ENCODE measurements around the gene RPL36AL. TPM values are rescaled to one million over a fixed set of nuclear protein-coding genes. Genes with fewer than 3 reads are reported as not detected.
"Not testable (repeated sequence)": the region's sequence is repeated elsewhere in the genome, so short reads cannot be mapped to it uniquely, and the experiment has no call there.

Gene RPL36AL
- polyA plus RNA-seq: 504 TPM

DNA sequence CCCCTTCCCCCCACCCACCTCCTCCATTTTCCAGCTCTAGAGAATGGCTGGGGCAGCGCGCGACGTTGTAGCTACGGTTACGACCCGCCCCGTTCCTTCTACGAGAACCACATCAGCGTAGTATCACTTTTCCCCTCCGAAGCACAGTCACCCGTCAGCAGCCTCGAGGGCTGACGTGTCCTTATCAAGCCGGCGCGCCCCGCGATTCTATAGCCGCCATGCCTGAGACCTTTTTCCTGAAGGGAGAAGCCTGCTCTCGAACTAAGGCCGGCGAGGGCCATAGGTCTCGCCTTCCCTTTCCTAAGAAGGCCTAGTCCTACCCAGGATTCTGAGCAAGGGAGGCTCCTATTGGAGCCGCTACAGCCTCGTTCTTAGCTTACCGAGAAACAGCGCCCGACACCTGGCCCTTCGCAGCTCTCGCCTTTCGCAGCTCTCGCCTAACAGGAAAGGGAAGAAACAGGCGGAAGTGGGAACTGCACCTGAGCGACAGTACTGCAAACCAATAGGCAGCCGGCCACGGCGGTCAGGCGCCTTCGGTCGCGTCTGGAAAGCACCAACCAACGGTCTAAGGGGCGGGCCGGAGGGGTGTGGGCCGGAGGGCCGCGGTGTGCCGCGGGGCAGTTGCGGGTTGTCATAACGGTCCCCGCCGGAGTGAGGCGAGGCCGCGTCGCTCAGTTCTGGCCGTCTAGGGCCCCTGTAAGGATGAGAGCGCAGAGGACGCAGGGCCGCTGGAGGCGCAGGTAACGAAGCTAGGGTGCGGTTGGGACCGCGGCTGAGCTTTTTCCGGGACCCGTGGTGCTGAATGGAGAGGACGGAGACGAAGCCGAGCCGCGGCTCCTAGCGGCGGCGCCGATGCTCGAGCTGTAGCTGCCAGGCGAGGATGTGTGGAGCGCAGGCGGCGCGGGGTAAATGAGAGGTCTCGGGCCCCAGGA is at the start of gene RPL36AL, which contains the start of gene MGAT2:
Gene RPL36AL (minus strand): TSS at position 445 of the 932 bp plus-strand sequence. CDS start 1,522 bp downstream, outside the sequence.
Gene MGAT2 (plus strand): TSS at position 618 of the 932 bp plus-strand sequence. CDS start 470 bp downstream, outside the sequence.
- Mint-ChIP-seq H3K4me1 (peaks cover 42 to 49% (median 46%) of the 10 kb centered on the region in 3 donors), H3K4me3 (peak within 1 kb of the TSS; percentile 98 to 100 (median 99)), H3K36me3 (peaks cover 3% of the 10 kb centered on the region), H3K9me3 (no peaks in the 10 kb centered on the region), H3K27ac (peak within 1 kb of the TSS; percentile 99 to 100 (median 99)), H3K27me3 (no peaks in the 10 kb centered on the region)

DNA sequence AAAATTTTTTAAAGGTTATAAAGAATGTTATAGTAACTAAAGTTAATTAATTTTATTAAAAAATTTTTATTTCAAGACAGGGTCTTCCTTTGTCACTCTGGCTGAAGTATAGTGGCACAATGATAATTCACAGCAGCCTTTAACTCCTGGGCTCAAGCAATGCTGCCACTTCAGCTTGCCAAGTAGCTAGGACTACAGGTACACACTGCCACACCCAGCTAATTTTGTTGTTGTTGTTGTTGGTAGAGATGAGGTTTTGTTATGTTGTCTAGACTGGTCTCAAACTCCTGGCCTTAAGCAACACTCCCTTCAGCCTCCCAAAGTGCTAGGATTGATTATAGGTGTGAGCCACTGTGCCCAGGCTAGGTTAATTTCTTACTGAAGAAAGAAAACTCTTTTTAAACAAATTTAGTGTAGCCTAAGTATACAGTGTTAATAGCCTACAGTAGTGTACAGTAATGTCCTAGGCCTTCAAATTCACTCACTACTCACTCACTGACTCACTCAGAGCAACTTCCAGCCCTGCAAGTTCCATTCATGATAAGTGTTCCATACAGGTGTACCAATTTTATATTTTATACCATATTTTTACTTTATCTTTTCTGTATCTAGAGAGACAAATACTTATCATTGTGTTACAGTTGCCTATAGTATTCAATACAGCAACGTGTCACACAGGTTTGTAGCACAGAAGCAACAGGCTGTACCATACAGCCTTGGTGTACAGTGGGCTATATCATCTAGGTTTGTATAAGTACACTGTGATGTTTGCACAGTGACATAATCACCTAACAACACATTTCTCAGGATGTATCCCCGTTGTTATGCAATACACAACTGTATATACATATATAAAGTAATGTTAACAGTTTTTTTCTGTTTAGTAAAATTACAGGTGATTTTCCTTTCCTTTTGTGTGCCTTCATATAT is 39.4 kb upstream of the RPL36AL start:
- no peak overlapping the region for H3K27ac Mint-ChIP-seq
- H3K4me3 Mint-ChIP-seq: no peak overlapping the region
- no peaks in the 10 kb centered on the region for H3K9me3 Mint-ChIP-seq

DNA sequence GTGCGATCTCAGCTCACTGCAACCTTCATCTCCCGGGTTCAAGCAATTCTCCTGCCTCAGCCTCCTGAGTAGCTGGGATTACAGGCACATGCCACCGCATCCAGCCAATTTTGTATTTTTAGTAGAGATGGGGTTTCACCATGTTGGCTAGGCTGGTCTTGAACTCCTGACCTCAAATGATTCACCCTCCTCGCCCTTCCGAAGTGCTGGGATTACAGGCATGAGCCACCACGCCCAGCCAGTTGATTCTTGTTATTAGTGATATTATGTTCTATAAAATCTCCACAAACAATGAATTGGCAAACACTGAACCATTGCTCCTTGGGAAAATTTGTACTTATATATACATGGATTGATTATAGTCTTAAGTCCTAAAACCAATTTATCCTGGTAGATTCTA is 37.1 kb upstream of the RPL36AL start:
- H3K4me3 Mint-ChIP-seq, H3K27me3 Mint-ChIP-seq, H3K9me3 Mint-ChIP-seq, H3K36me3 Mint-ChIP-seq, H3K4me1 Mint-ChIP-seq: not testable (repeated sequence)
- H3K27ac Mint-ChIP-seq: peak overlapping the region in 1 of 3 donors; percentile 35

More for the DNA sequence above, 39.4 kb upstream of the RPL36AL start:
- Mint-ChIP-seq H3K4me1 (no peaks in the 10 kb centered on the region), H3K36me3 (peaks cover 5% of the 10 kb centered on the region), H3K27me3 (no peaks in the 10 kb centered on the region)

DNA sequence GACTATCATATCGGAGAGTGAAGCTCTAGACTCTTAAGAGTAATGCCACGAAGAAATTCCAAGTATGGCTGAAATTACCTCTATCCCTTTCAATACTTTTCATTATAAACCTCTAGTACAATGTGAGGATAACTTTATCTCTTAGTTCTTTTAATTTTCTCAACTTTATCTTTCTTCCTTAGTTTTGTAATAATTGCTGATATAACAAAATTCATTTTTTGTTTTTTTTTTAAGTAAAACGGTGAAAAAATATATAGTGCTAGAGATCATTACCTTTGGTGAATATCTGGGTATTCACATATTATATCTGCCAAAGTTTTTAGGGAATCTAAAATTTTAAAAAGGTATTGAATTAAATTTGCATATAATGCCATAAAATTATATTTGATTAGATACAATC is 34.1 kb upstream of the RPL36AL start:
- Mint-ChIP-seq H3K9me3 (no peaks in the 10 kb centered on the region), H3K27ac (no peak overlapping the region), H3K4me1 (peaks cover 2 to 5% (median 4%) of the 10 kb centered on the region in 3 donors), H3K36me3 (no peaks in the 10 kb centered on the region), H3K27me3 (no peaks in the 10 kb centered on the region), H3K4me3 (no peak overlapping the region)

DNA sequence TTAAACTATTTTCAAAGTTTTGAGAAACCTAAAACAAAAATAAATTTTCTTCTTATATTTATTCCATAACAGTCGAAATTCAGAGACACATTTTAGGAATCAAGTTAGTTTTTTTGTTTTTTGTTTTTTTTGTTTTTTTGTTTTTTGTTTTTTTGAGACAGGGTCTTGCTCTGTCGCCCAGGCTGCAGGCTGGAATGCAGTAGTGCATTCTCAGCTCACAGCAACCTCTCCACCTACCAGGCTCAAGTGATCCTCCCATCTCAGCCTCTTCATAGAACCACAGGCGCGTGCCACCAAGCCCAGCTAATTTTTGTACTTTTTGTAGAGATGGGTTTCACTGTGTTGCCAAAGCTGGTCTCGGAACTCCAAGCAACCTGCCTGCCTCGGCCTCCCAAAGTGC is 33.1 kb upstream of the RPL36AL start:
- no peak overlapping the region for H3K4me3 Mint-ChIP-seq
- no peaks in the 10 kb centered on the region for H3K27me3 Mint-ChIP-seq
- no peaks in the 10 kb centered on the region for H3K9me3 Mint-ChIP-seq
- H3K36me3 Mint-ChIP-seq: no peaks in the 10 kb centered on the region
- H3K4me1 Mint-ChIP-seq: peaks cover 2 to 5% (median 4%) of the 10 kb centered on the region in 3 donors
- H3K27ac Mint-ChIP-seq: no peak overlapping the region

DNA sequence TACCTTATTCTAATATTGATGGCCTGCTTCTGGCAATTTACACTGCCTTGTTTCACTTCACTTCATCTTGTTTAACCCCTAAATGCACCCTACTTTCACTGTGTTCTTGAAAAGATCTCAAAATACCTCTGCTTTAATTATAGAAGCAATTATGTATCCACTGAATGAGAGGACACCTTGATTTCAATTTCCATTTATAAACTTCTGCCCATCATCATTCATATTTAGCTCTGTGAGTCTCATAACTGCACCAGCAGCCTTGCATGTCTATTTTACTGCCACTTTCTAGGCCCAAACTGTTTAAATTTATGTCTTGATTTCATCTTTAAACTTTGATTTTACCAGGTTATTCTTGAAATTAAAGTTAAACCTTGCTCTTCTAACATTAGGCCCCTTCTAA is 21.7 kb upstream of the RPL36AL start:
- Mint-ChIP-seq H3K36me3 (no peaks in the 10 kb centered on the region), H3K27ac (peak overlapping the region; percentile 1 to 74 (median 48)), H3K4me1 (peaks cover 32 to 51% (median 32%) of the 10 kb centered on the region in 3 donors), H3K9me3 (no peaks in the 10 kb centered on the region), H3K27me3 (no peaks in the 10 kb centered on the region), H3K4me3 (peak overlapping the region in 2 of 4 donors; percentile 50 to 75)

DNA sequence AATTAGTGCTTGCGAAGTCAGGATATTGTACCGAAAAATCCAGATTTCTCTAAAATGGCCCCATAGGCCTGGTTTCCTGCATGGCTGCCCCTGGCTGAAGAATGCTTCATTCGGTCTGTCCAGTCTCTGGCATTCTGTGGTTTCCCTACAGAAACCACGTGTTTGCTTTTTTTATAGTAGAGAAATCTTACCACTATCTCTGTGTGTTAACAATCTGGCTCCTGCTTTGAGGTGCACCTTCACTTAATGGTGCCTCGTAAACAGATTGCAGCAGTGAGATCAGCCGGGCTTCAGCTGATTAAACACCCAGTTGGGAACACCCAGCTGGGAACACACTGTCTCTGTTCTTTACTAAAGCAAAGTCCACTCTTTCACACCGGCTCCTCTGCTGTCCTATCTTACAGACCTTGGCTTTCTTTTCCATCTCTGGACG is 21.3 kb upstream of the RPL36AL start:
- peak overlapping the region; percentile 1 to 74 (median 48) for H3K27ac Mint-ChIP-seq
- peaks cover 35 to 50% (median 36%) of the 10 kb centered on the region in 3 donors for H3K4me1 Mint-ChIP-seq
- no peaks in the 10 kb centered on the region for H3K9me3 Mint-ChIP-seq
- peak overlapping the region in 2 of 4 donors; percentile 50 to 75 for H3K4me3 Mint-ChIP-seq
- H3K36me3 Mint-ChIP-seq: no peaks in the 10 kb centered on the region
- H3K27me3 Mint-ChIP-seq: no peaks in the 10 kb centered on the region

DNA sequence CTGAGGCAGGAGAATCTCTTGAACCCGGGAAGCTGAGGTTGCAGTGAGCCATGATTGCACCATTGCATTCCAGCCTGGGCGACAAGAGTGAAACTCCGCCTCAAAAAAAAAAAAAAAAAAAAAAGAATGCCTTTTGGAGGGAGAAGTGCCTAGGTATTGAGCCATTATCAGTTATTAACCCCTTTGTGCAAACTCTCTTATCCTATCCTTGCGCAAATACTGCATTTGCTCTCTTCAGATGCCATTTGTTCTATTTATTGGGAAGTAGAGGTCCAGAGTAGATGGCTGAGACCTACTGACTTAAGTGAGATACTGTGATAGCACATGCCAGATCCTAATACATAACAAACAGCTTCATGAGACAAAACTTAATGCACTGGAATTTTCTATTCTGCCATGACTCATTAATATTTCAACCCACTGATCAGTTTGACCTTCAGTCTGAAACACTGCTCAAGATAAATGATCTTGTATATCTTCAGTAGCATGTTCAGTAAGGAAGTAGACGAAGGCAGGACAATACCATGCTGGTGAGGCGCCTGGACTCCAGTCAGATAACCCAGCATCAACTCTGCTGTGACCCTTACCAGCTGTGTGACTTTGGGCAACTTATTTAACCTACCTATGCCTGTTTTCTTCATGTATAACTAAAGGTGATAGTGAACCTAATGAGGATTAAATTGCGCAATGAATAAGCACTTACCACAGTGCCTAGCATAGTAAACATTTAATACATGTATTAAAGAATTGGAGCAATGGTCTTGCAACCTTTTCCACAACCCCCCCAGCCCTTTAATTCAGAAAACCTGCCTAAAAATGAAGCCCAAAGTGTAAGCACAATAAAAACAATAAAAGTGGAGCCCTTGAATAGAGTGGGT is 20.4 kb upstream of the RPL36AL start:
- peaks cover 38 to 54% (median 39%) of the 10 kb centered on the region in 3 donors for H3K4me1 Mint-ChIP-seq
- peak overlapping the region in 1 of 4 donors; percentile 62 for H3K4me3 Mint-ChIP-seq
- H3K27ac Mint-ChIP-seq: peak overlapping the region; percentile 74 to 90 (median 81)
- no peaks in the 10 kb centered on the region for H3K36me3 Mint-ChIP-seq
- no peaks in the 10 kb centered on the region for H3K27me3 Mint-ChIP-seq
- H3K9me3 Mint-ChIP-seq: no peaks in the 10 kb centered on the region

DNA sequence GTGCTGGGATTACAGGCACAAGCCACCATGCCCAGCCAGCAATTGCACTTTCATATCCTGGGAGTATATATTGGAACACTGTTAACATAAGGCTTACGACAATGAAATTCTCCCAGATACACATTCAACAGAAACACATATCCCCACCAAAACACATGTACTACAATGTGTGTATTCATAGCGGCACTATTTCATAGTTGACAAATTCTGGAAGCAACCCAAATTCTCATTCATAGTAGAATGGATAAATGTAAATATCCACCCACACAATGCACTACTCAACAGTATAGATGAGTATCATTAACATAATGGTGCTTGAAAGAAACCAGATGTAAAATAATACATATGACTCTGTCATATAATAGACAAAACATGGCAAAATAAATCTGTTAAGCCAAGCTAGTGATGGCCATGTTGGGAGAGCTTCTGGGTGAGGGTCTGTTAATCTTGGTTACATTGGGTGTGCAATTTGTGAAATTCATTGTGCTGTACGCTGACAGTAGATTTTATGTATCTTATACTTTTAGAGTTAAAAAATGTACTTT is 17.2 kb upstream of the RPL36AL start:
- no peaks in the 10 kb centered on the region for H3K9me3 Mint-ChIP-seq
- H3K27ac Mint-ChIP-seq: peak overlapping the region; percentile 71 to 96 (median 76)
- peaks cover 36 to 50% (median 44%) of the 10 kb centered on the region in 3 donors for H3K4me1 Mint-ChIP-seq
- peak overlapping the region in 2 of 4 donors; percentile 77 to 94 for H3K4me3 Mint-ChIP-seq
- no peaks in the 10 kb centered on the region for H3K27me3 Mint-ChIP-seq
- H3K36me3 Mint-ChIP-seq: no peaks in the 10 kb centered on the region

DNA sequence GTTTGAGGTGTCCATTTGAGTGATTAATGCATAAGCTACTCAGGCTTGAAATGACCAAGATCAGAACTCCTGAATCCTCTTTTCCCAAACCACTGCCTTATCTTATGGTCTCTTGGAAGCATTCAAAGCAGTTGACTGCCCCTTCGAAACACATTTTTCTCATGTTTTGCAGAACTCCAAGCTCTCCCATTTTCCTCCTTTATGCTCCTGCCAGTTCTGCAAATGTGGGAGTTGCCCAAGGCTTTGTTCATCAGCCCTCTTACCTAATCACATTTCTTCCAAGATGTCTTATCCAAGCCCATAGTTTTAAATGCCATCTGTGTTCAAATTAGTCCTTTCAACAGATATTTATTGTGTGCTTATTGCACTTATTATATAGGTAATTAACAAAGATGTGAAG is 16.4 kb upstream of the RPL36AL start:
- H3K27me3 Mint-ChIP-seq: no peaks in the 10 kb centered on the region
- H3K4me3 Mint-ChIP-seq: peak overlapping the region in 3 of 4 donors; percentile 47 to 94 (median 82)
- no peaks in the 10 kb centered on the region for H3K9me3 Mint-ChIP-seq
- H3K4me1 Mint-ChIP-seq: peaks cover 33 to 46% (median 39%) of the 10 kb centered on the region in 3 donors
- peak overlapping the region; percentile 71 to 100 (median 96) for H3K27ac Mint-ChIP-seq
- H3K36me3 Mint-ChIP-seq: no peaks in the 10 kb centered on the region

DNA sequence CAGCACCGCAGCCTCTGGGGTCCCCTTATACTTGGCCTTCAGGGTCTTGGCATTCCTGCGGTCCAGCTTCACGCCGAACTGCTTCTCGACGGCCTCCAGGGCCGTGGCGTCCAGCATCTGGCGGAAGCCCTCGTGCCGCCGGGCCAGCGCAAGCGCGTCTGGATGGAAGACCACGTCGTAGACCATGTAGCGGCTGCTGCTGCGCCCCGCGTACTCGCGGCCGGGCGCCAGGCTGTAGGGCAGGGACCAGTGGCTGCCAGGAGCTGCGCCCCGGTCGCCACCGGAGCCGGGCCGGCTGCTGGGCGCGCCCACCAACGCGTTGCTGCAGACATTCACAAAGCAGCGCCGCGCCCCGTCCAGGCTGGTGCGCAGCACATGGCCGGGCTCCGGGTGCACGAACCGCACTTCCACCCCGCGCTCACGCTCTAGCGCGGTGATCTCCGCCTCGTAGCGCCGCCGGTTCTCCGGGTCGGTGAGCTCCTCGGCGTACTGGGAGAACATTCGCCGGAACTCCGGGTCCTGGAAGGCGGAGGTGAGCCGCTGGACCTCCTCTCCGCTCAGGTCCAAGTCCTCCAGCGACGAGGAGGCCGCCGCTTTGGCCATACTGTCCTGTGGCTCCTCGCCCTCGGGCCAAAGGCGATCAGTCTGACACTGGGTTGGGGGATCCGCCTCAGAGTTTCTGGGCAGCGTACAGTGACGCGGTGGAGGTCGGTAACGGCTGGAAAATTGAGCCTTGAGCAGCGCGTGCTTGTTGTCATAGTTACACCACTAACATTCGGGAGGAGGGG is 14.3 kb upstream of the RPL36AL start, which contains the start of gene DNAAF2:
Gene DNAAF2 (minus strand): TSS at position 698 of the 788 bp plus-strand sequence. CDS start 95 bp downstream, at position 603.
- Mint-ChIP-seq H3K4me1 (peaks cover 30 to 36% (median 36%) of the 10 kb centered on the region in 3 donors), H3K36me3 (no peaks in the 10 kb centered on the region), H3K27ac (peak within 1 kb of the TSS; percentile 96 to 100 (median 97)), H3K4me3 (peak within 1 kb of the TSS; percentile 94 to 98 (median 96)), H3K9me3 (no peaks in the 10 kb centered on the region), H3K27me3 (no peaks in the 10 kb centered on the region)

DNA sequence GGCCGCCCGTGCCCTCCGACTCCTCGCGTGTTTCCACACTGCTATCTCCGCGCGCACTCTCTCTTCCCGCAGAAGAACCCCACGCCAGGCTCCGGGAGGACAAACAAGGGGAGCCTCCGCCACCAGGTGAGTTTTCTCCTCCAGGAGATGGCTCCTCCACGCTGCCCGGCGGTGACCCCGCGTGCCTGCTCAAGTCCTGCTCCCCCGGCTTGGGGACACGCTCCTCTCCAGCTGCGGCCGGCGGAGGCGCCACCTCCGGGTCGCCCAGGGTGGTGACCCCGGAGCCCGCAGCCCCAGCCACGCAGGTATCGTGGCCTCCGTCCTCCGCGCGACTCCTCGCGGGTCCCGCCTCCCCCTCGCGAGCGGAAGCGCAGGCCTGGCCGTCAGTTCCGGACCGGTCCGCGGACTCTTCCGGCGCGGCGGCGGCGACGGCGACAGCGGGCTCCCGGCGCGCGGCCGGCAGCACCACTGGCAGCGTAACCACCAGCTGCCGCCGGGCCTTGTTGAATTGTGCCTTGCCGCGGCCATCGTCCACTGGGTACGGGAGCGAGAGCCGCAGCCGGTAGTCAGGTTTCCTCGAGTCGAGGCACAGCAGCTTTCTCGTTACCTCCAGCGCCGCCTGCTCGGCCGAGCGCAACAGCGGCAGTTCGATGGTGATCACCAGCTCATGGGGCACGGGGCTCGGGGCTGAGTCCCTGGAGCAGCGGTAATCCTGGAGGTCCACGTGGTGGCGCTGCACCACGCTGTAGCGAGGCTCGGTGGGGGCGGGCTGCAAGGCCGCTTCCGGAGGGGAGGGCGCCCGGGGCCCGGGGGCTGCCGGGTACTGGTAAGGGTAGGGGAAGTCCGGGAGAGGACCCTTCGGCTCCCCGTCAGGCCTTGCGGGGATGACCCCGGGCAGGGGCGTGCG is 13.5 kb upstream of the RPL36AL start:
- H3K36me3 Mint-ChIP-seq: no peaks in the 10 kb centered on the region
- peaks cover 28 to 35% (median 32%) of the 10 kb centered on the region in 3 donors for H3K4me1 Mint-ChIP-seq
- H3K27ac Mint-ChIP-seq: peak overlapping the region; percentile 96 to 100 (median 97)
- peak overlapping the region; percentile 94 to 98 (median 95) for H3K4me3 Mint-ChIP-seq
- no peaks in the 10 kb centered on the region for H3K27me3 Mint-ChIP-seq
- no peaks in the 10 kb centered on the region for H3K9me3 Mint-ChIP-seq

Measured in IgD-negative memory B cell (primary cell).